Glutamatergic neuron (in vitro differentiated cells): ENCODE measurements around the gene ANGPTL1. TPM values are rescaled to one million over a fixed set of nuclear protein-coding genes. Genes with fewer than 3 reads are reported as not detected.

ENCODE experiments used
- DNase-seq: peaks from one replicate; pipeline ENCODE4 v3.0.0; 2022
- H3K27ac Mint-ChIP-seq: one replicate; pipeline ENCODE4 v1.8.0; 2020; ENCODE audit warnings: mild to moderate bottlenecking, mixed read lengths, inconsistent platforms; ENCODE audit not compliant: unreplicated experiment
- H3K27me3 Mint-ChIP-seq: one replicate; pipeline ENCODE4 v1.8.0; 2020; ENCODE audit warnings: mild to moderate bottlenecking, moderate library complexity, mixed read lengths, inconsistent platforms; ENCODE audit not compliant: unreplicated experiment
- H3K36me3 Mint-ChIP-seq: one replicate; pipeline ENCODE4 v1.8.0; 2020; ENCODE audit warnings: mild to moderate bottlenecking, mixed read lengths, inconsistent platforms; ENCODE audit not compliant: unreplicated experiment
- H3K4me1 Mint-ChIP-seq: one replicate; pipeline ENCODE4 v1.8.0; 2020; ENCODE audit warnings: mild to moderate bottlenecking, low read depth, mixed read lengths, inconsistent platforms; ENCODE audit not compliant: unreplicated experiment
- H3K4me3 Mint-ChIP-seq: one replicate; pipeline ENCODE4 v1.8.0; 2020; ENCODE audit warnings: mild to moderate bottlenecking, mixed read lengths, inconsistent platforms; ENCODE audit not compliant: unreplicated experiment
- H3K9me3 Mint-ChIP-seq: one replicate; pipeline ENCODE4 v1.8.0; 2020; ENCODE audit warnings: mild to moderate bottlenecking, moderate library complexity, mixed read lengths, inconsistent platforms; ENCODE audit not compliant: unreplicated experiment
- CTCF ChIP-seq: fragments of 200-600 bp; sonication (generic); IDR thresholded peaks from one replicate; pipeline ENCODE4 v1.5.0; 2021; ENCODE audit not compliant: partially characterized antibody, unreplicated experiment
- total RNA-seq: library from RNA; stranded (reverse); fragmentation: NEBNext Ultra II Directional; extraction: Animal tissue kit (Norgen Biotek cat#: 25700); gene quantifications from one replicate; pipeline ENCODE4 v1.2.1, GENCODE V29; 2021; ENCODE audit not compliant: unreplicated experiment

Gene ANGPTL1
- total RNA-seq, 1 donor from 2014 or later: not detected

GRCh38 chr1:178881950-178882349 lies 11.1 kb upstream of the ANGPTL1 start:
- no peak for DNase-seq
- Mint-ChIP-seq H3K27me3 (no peaks in the 10 kb centered on the region), H3K27ac (no peak overlapping the region), H3K4me1 (no peaks in the 10 kb centered on the region), H3K4me3 (no peak overlapping the region), H3K9me3 (no peaks in the 10 kb centered on the region), H3K36me3 (no peaks in the 10 kb centered on the region)
- TF ChIP-seq CTCF: no peak

GRCh38 chr1:178877896-178878295 lies 7.0 kb upstream of the ANGPTL1 start:
- no peak overlapping the region for H3K4me3 Mint-ChIP-seq
- H3K9me3 Mint-ChIP-seq: no peaks in the 10 kb centered on the region
- TF ChIP-seq CTCF: no peak
- no peaks in the 10 kb centered on the region for H3K36me3 Mint-ChIP-seq
- H3K4me1 Mint-ChIP-seq: no peaks in the 10 kb centered on the region
- no peak overlapping the region for H3K27ac Mint-ChIP-seq
- DNase-seq: no peak
- no peaks in the 10 kb centered on the region for H3K27me3 Mint-ChIP-seq

- no peaks in the 10 kb centered on the region for H3K9me3 Mint-ChIP-seq
- H3K27ac Mint-ChIP-seq: no peak overlapping the region
- H3K4me3 Mint-ChIP-seq: no peak overlapping the region
- no peaks in the 10 kb centered on the region for H3K27me3 Mint-ChIP-seq
- H3K36me3 Mint-ChIP-seq: no peaks in the 10 kb centered on the region
- no peak for DNase-seq
- H3K4me1 Mint-ChIP-seq: peaks cover 3% of the 10 kb centered on the region
- TF ChIP-seq CTCF: no peak
Measured at GRCh38 chr1:178875936-178876335, 5.1 kb upstream of the ANGPTL1 start.

- no peak for DNase-seq
- Mint-ChIP-seq H3K9me3 (no peaks in the 10 kb centered on the region), H3K27me3 (no peaks in the 10 kb centered on the region), H3K4me3 (no peak overlapping the region), H3K27ac (no peak overlapping the region), H3K4me1 (peaks cover 6% of the 10 kb centered on the region), H3K36me3 (no peaks in the 10 kb centered on the region)
- TF ChIP-seq CTCF: no peak
Measured at GRCh38 chr1:178874966-178875365, 4.1 kb upstream of the ANGPTL1 start.

- Mint-ChIP-seq H3K9me3 (no peaks in the 10 kb centered on the region), H3K27ac (no peak overlapping the region)
- TF ChIP-seq CTCF: no peak
Measured at GRCh38 chr1:178871551-178872320, 859 bp upstream of the ANGPTL1 start.

More at GRCh38 chr1:178871551-178872320, 859 bp upstream of the ANGPTL1 start:
- Mint-ChIP-seq H3K27me3 (no peaks in the 10 kb centered on the region), H3K4me3 (no peak overlapping the region), H3K36me3 (no peaks in the 10 kb centered on the region), H3K4me1 (peaks cover 6% of the 10 kb centered on the region)
- DNase-seq: no peak
